Mononuclear cell (primary cell): Measurements from ENCODE around the gene CLMP. TPM values are rescaled to one million over a fixed set of nuclear protein-coding genes. Genes with fewer than 3 reads are reported as not detected.

Experiments
- H3K27me3 ChIP-seq: 2 replicates; pipeline ENCODE4 v1.6.0; 2011; ENCODE audit warnings: low read length, control low read depth; ENCODE audit not compliant: insufficient read depth
- H3K4me1 ChIP-seq: 2 replicates; pipeline ENCODE4 v1.5.1; 2011; ENCODE audit warnings: mild to moderate bottlenecking, low read length, control low read depth; ENCODE audit not compliant: insufficient read depth
- H3K4me3 ChIP-seq: 2 replicates; pipeline ENCODE4 v1.5.1; 2011; ENCODE audit warnings: mild to moderate bottlenecking, low read length, moderate library complexity
- H3K9me3 ChIP-seq: 2 replicates; pipeline ENCODE4 v1.5.1; 2011; ENCODE audit warnings: low read depth, mild to moderate bottlenecking, control low read depth, low read length
- total RNA-seq: library from RNA; depleted of rRNA; stranded (reverse); fragments of >200 nt; gene quantifications from one replicate; pipeline ENCODE4 v1.2.3, GENCODE V29; 2012

Gene CLMP
- total RNA-seq, 1 donor = 0.10 TPM

DNA sequence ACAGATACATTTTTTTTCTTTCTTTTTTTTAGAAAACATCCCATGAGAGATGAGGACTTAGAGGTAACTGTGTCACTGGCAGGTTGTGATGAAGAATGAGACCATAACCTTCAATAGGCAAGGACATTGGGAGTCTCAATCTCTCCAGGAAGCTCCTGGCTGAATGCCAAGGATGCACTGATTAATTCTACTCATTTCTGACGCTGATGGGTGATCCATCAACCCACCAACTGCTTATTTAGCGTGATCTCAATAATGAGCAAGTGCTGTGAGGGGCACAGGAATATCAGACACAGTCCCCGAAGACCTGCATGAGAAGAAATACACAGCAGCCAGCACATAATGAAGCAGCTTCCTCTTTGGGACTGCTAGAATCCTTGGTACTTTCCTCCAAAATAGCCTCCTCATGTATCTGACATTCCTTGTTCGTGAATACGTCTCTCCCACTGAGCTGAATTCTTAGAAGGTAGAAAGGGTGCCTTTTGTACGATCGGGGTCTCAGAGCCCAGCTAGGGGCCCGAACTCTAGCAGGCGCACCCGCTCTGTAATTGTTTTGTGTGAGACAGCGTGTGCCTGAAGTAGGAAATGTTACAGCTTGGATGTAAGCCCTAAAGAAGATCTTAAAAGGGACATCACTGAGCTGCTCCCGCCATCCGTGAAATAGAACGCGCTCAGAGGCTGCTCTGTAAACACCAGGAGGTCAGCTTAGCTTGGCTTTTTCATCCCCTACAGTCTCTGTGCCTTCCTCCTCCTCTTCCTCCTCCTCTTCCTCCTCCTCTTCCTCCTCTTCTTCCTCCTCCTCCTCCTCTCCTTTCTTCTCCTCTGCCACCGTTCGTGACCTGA lies 7.2 kb downstream of the CLMP start:
- Histone ChIP-seq H3K9me3 (no peaks in the 10 kb centered on the region), H3K4me1 (no peaks in the 10 kb centered on the region), H3K4me3 (no peak overlapping the region), H3K27me3 (peaks cover 35% of the 10 kb centered on the region)

DNA sequence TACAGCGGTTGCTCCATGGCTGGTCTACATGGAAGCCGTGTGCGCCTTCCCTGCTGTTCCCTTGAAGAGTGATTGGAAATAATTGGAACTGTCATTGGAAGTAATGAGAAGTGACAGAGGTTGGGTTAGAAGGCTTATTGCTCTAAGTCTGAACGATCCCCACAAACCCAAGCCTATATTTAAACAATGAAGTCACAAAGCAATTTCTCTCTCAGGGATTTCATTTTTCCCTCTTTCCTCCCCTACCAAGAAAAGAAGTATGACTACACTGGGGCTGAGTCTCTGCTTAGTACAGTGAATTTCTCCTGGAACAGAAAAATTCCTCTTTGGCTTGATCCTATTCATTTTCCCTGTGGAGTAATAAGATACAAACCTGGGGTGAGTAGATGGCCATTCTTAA lies 7.8 kb downstream of the CLMP start:
- no peaks in the 10 kb centered on the region for H3K4me1 ChIP-seq
- peaks cover 30% of the 10 kb centered on the region for H3K27me3 ChIP-seq
- no peak overlapping the region for H3K4me3 ChIP-seq
- no peaks in the 10 kb centered on the region for H3K9me3 ChIP-seq

DNA sequence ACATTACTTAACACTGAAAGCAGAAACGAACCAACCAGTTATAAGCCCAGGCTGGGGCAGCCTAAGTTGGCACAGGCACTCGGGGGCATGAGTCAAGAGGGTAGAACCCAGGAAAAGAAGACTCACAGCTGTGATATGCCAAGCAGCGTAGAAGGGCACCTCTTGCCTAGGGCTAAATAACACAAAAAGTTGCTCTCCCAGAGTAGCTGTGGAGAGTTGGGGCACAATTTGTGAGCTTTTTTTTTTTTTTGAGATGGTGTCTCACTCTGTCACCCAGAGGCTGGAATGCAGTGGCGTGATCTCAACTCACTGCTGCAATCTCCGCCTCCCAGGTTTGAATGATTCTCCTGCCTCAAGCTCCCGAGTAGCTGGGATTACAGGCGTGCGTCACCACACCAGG lies 8.8 kb downstream of the CLMP start:
- Histone ChIP-seq H3K9me3 (no peaks in the 10 kb centered on the region), H3K27me3 (peaks cover 27% of the 10 kb centered on the region), H3K4me3 (no peak overlapping the region), H3K4me1 (no peaks in the 10 kb centered on the region)

DNA sequence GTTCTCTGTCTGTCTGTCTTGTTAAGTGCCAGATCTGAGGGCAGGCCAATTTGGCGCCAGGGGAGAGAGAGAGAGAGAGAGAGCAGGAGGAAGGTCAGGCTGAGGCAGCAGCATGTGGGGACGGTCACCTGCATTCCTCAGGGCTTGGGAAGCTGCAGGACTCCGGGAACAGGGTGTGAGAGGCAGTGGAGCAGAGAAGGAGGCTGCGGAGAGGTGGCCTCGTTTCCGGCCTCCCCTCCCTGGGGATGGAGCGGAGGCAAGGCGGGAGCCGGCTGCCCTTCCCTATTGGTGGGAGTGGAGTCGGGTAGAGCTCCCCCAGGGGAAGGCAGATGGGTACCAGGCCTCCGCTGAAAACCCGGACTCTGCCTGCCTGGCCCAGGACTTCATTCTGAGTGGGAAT lies 9.7 kb downstream of the CLMP start:
- no peak overlapping the region for H3K4me3 ChIP-seq
- H3K9me3 ChIP-seq = no peaks in the 10 kb centered on the region
- no peaks in the 10 kb centered on the region for H3K4me1 ChIP-seq
- peaks cover 27% of the 10 kb centered on the region for H3K27me3 ChIP-seq

DNA sequence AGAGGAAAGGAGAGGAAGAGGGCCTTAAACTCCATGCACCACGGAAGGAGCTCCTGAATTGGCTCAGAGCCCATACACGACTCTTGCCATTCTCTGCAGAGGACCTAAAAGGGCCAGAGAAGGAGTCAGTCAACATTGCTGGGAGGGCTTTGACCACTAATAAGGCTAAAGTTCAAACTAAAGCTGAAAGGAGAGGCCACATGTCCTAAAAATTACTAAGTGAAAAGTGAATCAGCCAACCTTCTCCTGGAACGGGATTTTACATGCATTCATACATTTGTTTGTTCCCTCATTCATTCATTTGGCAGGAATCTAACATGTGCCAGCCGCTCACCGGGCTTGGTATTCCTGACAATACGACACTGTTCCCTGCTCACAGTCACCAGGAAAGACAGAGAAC lies 10.5 kb downstream of the CLMP start:
- no peaks in the 10 kb centered on the region for H3K9me3 ChIP-seq
- H3K4me1 ChIP-seq = no peaks in the 10 kb centered on the region
- H3K27me3 ChIP-seq = peaks cover 22% of the 10 kb centered on the region
- no peak overlapping the region for H3K4me3 ChIP-seq

DNA sequence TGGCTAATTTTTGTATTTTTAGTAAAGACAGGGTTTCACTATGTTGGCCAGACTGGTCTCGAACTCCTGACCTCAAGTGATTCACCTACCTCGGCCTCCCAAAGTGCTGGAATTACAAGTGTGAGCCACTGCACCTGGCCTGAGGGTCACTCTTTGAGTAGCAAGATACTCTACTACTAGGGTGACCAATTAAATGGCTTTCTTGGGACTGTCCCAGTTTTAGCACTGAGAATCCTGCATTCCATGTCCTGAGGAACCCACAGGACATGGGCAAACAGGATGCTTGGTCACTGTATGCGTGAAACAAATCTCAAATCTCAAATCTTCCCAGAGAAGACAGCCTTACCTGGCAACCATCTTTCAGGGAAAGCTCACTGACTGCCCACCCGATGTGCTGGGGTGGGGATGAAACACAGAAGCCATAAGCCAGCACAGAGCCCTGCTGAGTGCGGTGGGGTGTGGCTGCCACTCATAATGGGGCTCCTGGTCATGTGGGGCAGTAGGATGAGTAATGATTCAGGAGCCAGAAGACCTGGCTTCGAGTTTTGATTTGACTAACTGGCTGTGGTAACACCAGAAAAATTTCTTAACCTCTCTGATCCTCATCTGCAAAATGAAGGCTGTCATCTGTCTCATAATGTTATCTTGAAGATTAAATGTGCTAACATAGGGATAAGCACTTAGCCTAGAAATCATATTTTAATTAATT lies 11.5 kb downstream of the CLMP start:
- Histone ChIP-seq H3K9me3 (no peaks in the 10 kb centered on the region), H3K4me1 (no peaks in the 10 kb centered on the region), H3K27me3 (peaks cover 12% of the 10 kb centered on the region), H3K4me3 (no peak overlapping the region)

DNA sequence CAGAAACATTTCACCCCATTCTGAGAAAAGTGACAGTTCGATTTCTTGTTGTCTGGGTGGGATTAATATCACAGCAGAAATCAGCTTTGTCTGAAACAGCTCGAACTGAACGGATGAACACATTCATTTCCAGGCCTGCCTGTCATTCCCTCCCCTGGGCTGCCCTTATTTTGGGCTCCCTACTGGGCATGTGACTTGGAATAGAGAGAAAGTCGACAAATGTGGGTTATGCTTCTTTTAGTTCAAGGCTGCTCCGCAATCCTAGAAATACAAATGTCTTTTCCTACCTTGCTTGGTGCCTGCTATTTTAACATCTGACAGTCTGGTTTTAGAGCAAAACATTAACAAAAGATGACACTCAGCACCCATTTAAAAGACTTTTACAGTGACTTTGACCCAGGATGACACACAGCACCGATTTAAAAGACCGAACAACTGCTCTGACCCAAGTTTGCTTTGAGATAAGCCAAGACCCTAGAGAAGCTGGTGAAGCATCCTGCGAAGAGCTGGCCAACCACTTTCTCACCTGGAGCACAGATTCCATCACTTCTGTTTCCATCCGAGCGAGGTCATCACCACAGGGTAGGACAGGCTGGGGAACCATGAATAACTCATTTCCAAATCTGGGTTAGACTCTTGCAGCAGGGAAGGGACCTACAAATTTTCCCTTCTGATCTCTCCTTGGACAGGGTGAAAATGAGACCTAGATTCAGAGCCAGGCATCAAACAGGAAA lies 13.1 kb downstream of the CLMP start:
- H3K9me3 ChIP-seq = no peaks in the 10 kb centered on the region
- H3K4me1 ChIP-seq = no peaks in the 10 kb centered on the region
- H3K27me3 ChIP-seq = no peaks in the 10 kb centered on the region
- no peak overlapping the region for H3K4me3 ChIP-seq

DNA sequence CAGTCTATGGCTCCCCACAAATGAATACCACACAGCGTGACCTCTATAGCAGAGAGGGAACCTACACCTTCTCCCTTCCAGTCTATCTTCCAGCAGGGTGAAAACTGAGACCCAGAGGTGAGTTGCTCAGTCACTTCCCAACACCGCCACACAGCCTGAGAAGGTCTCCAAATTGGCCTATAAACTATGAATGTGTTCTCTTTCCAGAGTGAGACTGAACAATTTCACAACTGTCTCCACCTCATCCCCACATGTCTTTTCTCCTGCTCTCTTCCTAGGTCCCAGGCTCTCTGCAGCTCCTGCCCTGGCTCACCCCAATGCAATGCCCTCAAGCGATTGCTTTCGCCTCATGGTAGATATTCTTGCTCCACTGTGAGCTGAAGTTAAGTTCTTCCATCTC lies 14.0 kb downstream of the CLMP start:
- Histone ChIP-seq H3K9me3 (no peaks in the 10 kb centered on the region), H3K4me3 (no peak overlapping the region), H3K27me3 (no peaks in the 10 kb centered on the region), H3K4me1 (no peaks in the 10 kb centered on the region)

DNA sequence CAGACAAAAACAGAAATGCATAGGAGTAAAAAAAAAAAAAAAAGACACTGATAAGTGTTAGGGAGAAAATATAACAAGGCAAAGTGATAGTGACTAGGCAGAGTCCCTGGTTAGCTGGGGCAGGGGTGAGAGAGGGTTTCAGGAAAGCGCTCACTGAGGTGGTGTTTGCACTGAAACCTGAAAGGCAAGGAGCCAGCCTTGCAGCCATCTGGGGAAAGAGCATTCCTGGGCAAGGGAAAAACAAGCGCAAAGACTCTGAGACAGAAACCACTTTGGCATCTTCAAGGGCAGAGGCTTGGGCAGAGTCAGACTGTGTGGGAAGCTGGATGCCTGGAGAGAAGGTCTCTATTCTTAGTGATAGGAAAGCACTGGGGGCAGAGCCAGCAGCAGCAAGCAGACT lies 14.5 kb downstream of the CLMP start:
- no peaks in the 10 kb centered on the region for H3K4me1 ChIP-seq
- H3K9me3 ChIP-seq = no peaks in the 10 kb centered on the region
- no peak overlapping the region for H3K4me3 ChIP-seq
- no peaks in the 10 kb centered on the region for H3K27me3 ChIP-seq

DNA sequence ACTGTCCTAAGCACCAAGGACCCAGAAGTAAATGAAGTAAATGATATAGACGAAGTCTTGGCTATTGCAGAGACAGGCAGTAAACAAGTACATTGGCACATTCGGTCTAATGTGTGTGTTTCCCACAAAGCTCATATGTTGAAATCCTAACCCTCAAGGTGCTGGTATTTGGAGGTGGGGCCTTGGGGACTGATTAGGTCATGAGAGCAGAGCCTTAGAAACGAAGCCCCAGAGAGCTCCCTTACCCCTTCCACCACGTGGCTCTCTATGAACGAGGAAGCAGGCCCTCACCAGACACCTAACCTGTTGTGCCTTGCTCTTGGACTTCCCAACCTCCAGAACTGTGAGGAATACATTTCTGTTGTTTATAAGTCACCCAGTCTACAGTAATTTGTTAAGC lies 14.9 kb downstream of the CLMP start:
- H3K4me1 ChIP-seq = no peaks in the 10 kb centered on the region
- no peaks in the 10 kb centered on the region for H3K27me3 ChIP-seq
- no peak overlapping the region for H3K4me3 ChIP-seq
- H3K9me3 ChIP-seq = no peaks in the 10 kb centered on the region

DNA sequence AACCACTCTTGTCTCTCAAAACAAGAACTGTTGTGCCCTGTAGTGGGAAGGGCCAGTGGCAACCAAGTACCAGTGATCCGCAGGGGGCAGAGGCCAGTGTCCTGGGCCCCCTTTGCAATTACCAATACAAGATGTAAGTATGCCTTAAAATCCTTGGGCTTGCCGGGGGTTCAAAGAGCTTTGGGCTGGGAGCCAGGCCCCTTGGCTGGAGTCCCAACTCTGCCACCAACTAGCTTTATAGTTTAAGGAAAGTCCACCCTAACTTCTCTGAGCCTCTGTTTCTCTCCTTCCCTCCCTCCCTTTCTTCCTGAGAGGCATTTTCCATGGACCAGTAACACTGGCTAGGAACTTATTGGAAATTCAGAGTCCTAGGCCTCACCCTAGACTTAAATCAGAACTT lies 15.5 kb downstream of the CLMP start:
- Histone ChIP-seq H3K27me3 (no peaks in the 10 kb centered on the region), H3K4me3 (no peak overlapping the region), H3K4me1 (no peaks in the 10 kb centered on the region), H3K9me3 (no peaks in the 10 kb centered on the region)

DNA sequence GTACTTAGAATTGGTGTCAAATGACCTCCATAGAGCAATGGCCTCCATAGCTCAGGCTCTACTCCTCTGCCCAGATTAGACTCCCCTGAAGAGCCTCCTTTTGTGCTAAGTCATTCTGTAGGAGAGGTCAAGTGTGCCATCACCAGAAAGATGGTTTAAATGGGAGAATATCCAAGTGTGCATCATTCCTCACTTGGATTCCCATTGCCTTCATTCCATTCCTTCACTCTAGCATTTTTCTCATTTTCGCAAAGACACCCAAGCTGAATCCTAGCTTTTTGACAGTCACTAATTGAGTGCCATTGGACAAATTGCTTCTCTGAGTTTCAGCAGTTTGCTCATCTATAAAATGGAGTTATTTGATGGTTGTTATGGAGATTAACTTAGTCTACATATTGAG lies 16.9 kb downstream of the CLMP start:
- no peak overlapping the region for H3K4me3 ChIP-seq
- no peaks in the 10 kb centered on the region for H3K27me3 ChIP-seq
- no peaks in the 10 kb centered on the region for H3K9me3 ChIP-seq
- no peaks in the 10 kb centered on the region for H3K4me1 ChIP-seq

DNA sequence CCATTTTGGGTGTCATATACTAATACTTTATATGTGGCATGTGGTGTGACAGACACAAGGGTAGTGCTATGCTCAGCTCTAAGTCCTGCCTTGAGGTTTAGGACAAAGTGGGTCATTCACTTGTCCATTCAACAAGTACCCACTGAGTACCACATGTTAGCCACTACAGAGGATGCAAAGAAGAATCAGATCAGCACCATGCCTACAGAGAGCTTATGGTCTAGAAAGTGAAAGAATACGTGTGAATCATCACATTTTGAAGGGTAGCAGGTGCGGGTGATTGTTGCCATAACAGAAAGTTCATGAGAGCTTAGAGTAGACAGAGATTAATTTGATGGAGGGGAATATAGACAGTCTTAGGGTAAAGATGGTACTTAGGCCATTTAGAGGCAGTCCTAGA lies 18.3 kb downstream of the CLMP start:
- no peak overlapping the region for H3K4me3 ChIP-seq
- no peaks in the 10 kb centered on the region for H3K27me3 ChIP-seq
- H3K9me3 ChIP-seq = no peaks in the 10 kb centered on the region
- H3K4me1 ChIP-seq = no peaks in the 10 kb centered on the region

DNA sequence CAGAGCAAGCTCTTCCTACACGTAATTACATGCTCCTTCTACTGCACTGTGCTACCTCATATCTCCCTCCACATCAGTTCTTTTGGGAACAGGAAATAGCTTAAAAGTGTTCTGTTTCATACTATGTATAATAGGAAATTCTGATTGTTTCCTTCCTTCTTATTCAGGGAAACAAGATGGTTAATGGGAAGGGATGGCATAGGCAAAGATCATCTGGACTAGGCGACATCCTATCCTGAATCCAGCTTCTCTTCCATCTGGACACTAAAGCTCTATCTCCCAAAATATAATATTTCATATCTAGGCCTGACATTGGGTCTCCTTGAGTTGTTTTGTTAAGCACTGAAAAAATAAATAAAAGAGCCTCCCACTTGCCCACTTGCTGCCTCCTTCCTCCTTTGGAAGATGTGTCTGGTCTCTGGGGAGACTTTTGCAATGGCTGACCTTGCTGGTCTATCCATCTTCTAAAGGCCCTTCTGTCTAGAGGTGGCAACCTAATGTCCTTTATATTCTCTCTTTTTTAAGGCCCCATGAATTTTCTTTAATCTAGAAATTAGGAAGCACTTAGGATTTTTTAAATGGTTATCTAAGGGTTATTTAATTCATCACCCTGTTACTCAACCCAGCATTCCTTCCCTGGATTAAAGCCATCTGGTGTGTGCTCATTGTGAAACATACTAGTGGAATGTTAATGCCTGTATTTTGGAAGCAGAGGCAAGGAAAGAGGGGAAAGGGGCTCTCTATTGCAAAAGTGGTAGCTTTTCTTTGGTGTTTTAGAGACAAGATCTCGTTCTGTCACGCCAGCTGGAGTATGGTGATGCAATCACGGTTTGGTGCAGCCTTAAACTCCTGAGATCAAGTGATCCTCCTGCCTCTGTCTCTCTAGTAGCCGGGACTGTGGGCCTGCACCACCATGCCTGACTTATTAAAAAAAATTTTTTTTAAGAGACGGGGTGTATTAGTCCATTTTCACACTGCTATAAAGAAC lies 20.6 kb downstream of the CLMP start:
- no peaks in the 10 kb centered on the region for H3K9me3 ChIP-seq
- no peaks in the 10 kb centered on the region for H3K4me1 ChIP-seq
- no peak overlapping the region for H3K4me3 ChIP-seq
- H3K27me3 ChIP-seq = no peaks in the 10 kb centered on the region
